SU-DHL-6 (cell line): ENCODE measurements around the gene C5orf47.

ENCODE experiments used
- CTCF ChIP-seq: fragments of 200-600 bp; sonication (generic); IDR thresholded peaks from one replicate; pipeline ENCODE4 v1.5.1; 2017; ENCODE audit warnings: antibody characterized with exemption, mild to moderate bottlenecking, low read length, moderate library complexity; ENCODE audit not compliant: insufficient read depth, poor library complexity, severe bottlenecking
- EZH2phosphoT487 ChIP-seq: fragments of 200-600 bp; sonication (generic), shearing (Covaris generic); conservative IDR thresholded peaks from 2 replicates; pipeline ENCODE4 v1.6.1; 2018; ENCODE audit warnings: mild to moderate bottlenecking, antibody characterized with exemption, low read length, moderate library complexity, mixed read lengths

GRCh38 chr5:174010365-174010764 lies 21.4 kb downstream of the C5orf47 start:
- TF ChIP-seq CTCF, result no peak
- no peak for TF ChIP-seq EZH2phosphoT487
